Mononuclear cell (primary cell): ENCODE results near the gene SCYGR3. TPM values are rescaled to one million over a fixed set of nuclear protein-coding genes. Genes with fewer than 3 reads are reported as not detected.

Experiments used
- total RNA-seq: library from RNA; depleted of rRNA; stranded (reverse); fragments of >200 nt; gene quantifications from one replicate; pipeline ENCODE4 v1.2.3, GENCODE V29; 2012

The SCYGR3 gene
- total RNA-seq, 1 donor: not detected

Other genes with a start within 250 kb of the SCYGR3 start
- not detected for gene TM4SF20, start 235.5 kb downstream of the SCYGR3 start, total RNA-seq
- not detected for gene SCYGR1, start 226.9 kb downstream of the SCYGR3 start, total RNA-seq
- gene AGFG1, start 142.7 kb downstream of the SCYGR3 start, total RNA-seq: 86.6 TPM
- not detected for gene SCYGR2, start 15.9 kb downstream of the SCYGR3 start, total RNA-seq
- gene SCYGR4, start 2.7 kb upstream of the SCYGR3 start, total RNA-seq: not detected
- gene SCYGR5, start 52.0 kb upstream of the SCYGR3 start, total RNA-seq: not detected
- gene SLC19A3, start 103.2 kb upstream of the SCYGR3 start, total RNA-seq: not detected
- not detected for gene SCYGR6, start 109.9 kb upstream of the SCYGR3 start, total RNA-seq
- gene SCYGR7, start 113.5 kb upstream of the SCYGR3 start, total RNA-seq: not detected
- gene SCYGR8, start 131.1 kb upstream of the SCYGR3 start, total RNA-seq: not detected
- 130 TPM for gene CCL20, start 199.0 kb upstream of the SCYGR3 start, total RNA-seq